ENCODE results near the gene FFAR1.

The FFAR1 gene, protein sequence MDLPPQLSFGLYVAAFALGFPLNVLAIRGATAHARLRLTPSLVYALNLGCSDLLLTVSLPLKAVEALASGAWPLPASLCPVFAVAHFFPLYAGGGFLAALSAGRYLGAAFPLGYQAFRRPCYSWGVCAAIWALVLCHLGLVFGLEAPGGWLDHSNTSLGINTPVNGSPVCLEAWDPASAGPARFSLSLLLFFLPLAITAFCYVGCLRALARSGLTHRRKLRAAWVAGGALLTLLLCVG (N-terminal part only)

GRCh38 chr19:35347171-35347929 is at the start of gene FFAR1:
Gene FFAR1, plus strand, starts transcription at chr19:35347902. Its CDS starts 3,650 bp downstream, at chr19:35351552.
- DNase-seq: no peak

DNA sequence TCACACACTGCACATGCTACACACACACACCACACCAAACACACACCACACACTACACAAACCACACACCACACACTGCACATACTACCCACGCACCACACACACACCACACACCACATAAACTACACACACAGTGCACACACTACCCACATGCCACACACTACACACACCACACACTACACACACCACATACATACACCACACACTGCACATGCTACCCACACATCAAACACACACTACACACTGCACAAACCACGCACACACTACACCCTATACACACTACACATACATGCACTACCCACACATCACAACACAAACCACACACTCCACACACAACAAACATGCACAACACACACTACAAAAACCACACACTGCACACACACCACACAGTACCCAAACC is 49.8 kb upstream of the FFAR1 start:
- DNase-seq: no peak

- no peak for DNase-seq
Measured at GRCh38 chr19:35298561-35298972, 49.1 kb upstream of the FFAR1 start.

DNA sequence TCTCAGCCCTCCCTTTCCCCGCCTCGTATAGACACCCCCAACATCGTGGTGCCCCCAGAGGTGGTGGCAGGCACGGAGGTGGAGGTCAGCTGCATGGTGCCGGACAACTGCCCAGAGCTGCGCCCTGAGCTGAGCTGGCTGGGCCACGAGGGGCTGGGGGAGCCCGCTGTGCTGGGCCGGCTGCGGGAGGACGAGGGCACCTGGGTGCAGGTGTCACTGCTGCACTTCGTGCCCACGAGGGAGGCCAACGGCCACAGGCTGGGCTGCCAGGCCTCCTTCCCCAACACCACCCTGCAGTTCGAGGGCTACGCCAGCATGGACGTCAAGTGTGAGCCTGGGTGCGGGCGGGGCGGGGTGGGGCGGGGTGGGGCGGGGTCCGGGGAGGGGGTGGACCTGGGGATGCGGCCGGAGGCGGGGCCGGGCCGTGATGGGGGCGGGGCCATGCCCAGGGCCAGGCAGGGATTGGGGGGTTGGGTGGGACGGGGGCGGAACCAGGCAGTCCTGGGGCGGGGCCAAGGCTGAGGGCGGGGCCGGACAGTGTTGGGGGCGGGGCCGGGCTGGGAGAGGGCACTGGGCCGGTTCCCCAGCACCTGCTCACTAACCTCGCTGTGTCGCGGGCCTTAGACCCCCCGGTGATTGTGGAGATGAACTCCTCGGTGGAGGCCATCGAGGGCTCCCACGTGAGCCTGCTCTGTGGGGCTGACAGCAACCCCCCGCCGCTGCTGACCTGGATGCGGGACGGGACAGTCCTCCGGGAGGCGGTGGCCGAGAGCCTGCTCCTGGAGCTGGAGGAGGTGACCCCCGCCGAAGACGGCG is 48.0 kb upstream of the FFAR1 start:
- no peak for DNase-seq

- no peak for DNase-seq
Measured at GRCh38 chr19:35300339-35300649, 47.4 kb upstream of the FFAR1 start.

DNA sequence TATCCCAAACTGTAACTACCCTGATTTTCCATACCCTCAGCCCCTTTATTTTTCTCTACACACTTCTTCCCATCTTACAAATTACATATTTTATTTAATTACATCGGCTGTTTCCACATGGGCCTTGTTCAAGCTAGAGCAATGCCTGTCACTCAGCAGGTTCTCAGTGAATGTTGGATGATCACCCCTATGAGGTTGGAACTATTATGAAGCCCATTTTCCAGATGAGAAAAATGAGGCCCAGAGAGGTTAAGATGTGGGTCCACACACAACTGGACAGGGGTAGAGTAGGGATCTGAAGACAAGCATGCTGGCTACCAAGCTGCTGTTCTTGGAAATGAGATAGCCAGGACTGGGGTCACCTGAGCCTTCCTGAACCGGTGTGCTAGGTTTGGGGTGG is 45.7 kb upstream of the FFAR1 start:
- no peak for DNase-seq

GRCh38 chr19:35302446-35302845 is 45.3 kb upstream of the FFAR1 start:
- no peak for DNase-seq

- DNase-seq: no peak
Measured at GRCh38 chr19:35303357-35303915, 44.3 kb upstream of the FFAR1 start.

DNA sequence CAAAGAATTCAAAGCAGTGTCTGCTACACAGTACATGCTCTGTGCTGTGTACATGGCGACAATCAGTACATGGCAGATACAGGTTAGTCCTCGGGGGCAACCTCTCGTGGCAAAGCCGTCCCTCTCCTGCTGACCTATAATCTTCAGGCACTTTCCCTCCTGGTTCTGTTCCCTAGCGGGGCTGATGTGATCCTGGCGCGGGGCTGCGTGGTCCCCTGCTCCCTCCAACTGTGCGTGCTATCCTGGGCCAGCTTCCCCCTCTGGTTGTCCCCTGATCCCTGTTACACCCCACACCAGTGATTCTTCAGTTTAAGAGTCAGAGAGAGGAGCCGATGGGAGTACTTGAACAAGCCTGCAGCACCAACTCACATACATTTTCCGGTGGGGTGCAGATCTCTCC is 43.7 kb upstream of the FFAR1 start:
- DNase-seq: no peak

DNA sequence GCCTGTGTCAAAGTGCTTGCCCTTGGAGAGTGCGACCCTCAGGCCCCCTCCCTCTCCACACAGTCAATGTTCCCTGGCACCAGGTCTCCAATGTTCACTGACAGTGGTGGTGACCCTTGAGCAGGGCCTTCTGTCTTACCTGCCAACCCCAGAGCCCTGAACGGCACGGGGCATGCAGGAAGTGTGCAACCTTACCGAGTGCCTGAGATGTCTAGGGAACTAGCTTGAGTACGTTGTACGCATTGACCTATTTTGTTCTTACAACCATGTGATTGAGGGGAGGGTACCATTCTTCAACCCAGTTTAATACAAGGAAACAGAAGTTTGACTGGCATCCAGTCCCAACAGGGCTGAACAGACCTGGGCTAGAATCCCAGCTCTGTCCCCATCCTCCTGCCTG is 42.5 kb upstream of the FFAR1 start:
- DNase-seq: no peak

DNA sequence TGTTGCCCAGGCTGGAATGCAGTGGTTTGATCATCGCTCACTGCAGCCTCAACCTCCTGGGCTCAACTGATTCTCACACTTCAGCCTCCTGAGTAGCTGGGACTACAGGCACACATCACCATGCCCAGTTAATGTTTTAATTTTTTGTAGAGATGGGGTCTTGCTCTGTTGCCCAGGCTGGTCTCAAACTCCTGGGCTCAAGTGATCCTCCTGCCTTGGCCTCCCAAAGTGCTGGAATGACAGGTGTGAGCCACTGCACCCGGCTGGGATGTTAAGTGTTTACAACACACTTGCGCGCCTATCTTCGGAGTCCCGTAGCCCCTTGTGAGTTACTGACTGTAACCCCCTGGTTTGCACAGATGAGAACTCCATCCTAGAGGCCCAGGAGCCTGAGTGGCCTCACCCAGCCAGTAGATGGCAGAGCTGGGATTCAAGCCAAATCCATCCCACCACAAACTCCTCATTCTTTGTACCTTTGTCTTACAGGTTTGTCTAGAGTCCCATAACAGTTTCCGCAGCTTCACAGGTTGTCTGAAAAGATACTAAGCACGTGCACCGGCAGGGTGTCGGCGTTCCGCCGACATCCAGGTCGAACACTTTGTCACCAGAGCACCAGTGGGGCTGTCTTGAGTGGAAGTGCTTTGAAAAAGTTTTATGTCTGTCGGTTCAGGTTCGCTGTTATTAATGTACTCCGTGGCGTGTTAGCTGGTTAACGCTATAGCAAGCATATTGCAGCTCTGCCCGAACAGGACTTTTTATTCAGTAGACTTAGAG is 41.0 kb upstream of the FFAR1 start:
- peak; percentile 42 for DNase-seq

DNA sequence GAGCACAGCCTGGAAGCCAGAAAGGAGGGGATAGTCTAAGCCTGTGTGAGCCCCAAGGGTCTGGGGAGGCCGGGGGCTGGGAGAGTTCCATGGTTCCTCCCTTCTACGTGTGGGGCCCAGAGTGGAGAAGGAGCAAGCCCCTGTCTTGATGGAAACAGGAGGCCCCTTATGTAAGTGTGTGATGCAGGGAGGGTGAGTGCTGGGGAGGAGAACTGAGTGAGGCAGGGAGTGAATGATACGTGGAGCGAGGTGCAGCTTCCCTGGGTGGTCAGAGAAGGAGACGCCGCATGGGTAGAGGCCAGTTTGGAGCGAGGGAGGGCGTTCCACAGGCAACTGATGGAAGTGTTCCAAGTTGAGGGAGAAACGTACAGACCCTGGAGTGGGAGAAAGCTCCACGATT is 39.8 kb upstream of the FFAR1 start:
- DNase-seq: no peak

GRCh38 chr19:35308910-35309309 is 38.8 kb upstream of the FFAR1 start:
- no peak for DNase-seq

- DNase-seq: no peak
Measured at GRCh38 chr19:35309481-35310279, 38.0 kb upstream of the FFAR1 start.

- no peak for DNase-seq
Measured at GRCh38 chr19:35310331-35310730, 37.4 kb upstream of the FFAR1 start.

DNA sequence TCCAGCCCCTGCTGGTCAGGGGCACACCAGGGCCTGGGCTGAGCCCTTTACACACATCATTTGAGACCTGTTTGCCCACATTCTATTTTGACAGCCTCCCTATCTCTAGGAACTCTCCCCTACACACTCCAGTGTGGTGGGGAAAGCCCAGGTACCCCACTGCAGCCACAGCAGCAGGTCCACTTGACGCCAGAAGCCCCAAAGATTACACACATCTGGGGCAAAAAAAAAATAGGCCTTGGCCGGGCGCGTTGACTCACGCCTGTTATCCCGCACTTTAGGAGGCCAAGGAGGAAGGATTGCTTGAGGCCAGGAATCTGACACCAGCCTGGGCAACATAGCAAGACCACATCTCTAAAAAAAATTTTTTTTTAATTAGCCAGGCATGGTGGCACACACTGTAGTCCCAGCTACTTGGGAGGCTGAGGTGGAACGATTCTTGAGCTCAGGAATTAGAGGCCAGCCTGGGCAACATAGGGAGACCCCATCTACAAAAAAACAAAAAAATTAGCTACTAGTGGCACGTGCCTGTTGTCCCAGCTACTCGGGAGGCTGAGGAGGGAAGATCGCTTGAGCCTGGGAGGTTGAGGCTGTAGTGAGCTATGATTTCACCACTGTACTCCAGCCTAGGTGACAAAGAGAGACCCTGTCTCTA is 36.8 kb upstream of the FFAR1 start:
- DNase-seq: no peak

- no peak for DNase-seq
Measured at GRCh38 chr19:35311901-35312665, 35.6 kb upstream of the FFAR1 start.

DNA sequence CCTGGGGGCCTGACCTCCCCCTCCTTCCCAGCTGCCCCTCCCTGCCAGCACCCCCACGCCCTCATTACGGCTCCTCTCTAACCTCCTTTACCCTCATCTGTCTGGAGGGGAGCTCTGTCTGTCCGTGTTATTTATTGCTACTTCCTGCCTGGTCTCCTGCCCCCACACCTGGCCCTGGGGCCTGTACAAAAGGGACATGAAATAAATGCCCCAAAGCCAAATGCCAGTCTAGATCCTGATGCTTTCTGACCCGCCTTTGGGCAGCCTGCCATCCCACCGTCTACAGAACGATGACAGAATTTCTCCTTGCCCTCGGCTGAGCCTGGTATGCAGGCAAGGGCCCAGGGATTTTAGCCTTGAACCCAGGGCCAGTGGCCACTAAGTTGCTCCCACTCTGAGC is 34.1 kb upstream of the FFAR1 start:
- peak; percentile 64 for DNase-seq

DNA sequence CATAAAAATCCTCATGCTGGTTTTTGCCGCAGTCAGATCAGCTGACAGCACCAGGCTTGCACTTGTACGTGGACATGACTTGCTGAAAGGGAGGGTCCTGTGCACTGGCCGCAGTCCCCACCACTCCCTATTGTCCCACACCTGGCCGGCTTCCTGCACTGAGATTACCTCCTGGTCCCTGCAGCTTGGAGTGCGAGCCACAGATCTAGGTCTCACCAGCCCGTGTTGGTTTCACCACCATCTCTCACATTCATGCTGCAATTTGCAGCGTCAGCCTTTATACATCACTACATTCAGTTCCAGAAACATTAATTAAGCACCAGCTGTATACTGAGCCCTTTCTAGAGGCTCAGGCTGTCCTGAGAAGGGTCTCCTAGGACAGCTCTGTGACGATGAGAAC is 33.7 kb upstream of the FFAR1 start:
- DNase-seq: no peak

DNA sequence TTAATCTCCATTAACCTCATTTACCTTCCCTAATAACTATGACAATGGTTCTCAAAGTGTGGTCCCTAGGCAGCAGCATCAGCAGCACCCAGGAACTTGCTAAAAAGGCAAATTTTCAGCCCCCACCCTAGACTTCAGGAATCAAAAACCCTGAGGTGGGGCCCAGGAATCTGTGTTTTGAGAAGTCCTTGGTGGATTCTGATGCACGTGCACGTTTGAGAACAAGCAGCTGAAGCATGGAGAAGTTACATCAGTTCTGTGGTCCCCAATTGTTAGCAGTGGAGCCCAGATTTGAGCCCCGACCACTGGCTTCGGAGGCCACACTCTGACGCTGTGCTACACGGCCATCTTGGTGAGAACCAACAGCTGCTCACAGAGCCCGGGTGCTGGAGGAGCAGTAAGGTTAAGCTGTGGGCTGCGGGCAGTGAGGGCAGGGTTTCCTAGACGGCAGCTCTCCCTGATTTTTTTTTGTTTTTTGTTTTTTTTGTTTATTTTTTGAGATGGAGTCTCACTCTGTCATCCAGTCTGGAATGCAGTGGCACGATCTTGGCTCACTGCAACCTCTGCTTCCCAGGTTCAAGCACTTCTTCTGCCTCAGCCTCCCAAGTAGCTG is 32.7 kb upstream of the FFAR1 start:
- no peak for DNase-seq
